Measurements from ENCODE around the gene NOP10.

The NOP10 gene

GRCh38 chr15:34370643-34371042 lies 27.7 kb upstream of the NOP10 start:
- H3K9me3 ChIP-seq (ENCODE audit: control insufficient read depth, insufficient read depth, low read length) = no peaks in the 10 kb centered on the region
- no peak overlapping the region for H3K27ac ChIP-seq (ENCODE audit: low read depth, low read length)
- peak overlapping the region; percentile 15; the same call in 1 of the 2 replicates for H3K4me2 ChIP-seq (ENCODE audit: low read length)
- TF ChIP-seq CTCF (IDR thresholded peaks at IDR 0.05; ENCODE audit: low read depth, low read length, poor library complexity, severe bottlenecking) = no peak
- no peak for TF ChIP-seq EZH2phosphoT487 (IDR thresholded peaks at IDR 0.05; ENCODE audit: borderline replicate concordance, low read length)
- 0 out of 2 replicates have a peak, but pooled peaks cover 1% of the 10 kb centered on the region for H4K20me1 ChIP-seq (ENCODE audit: control insufficient read depth, insufficient read depth, low read depth, low read length)
- peaks cover 18% of the 10 kb centered on the region for H3F3A ChIP-seq (ENCODE audit: control insufficient read depth, insufficient read depth)
- peaks cover 39% of the 10 kb centered on the region for H3K4me1 ChIP-seq (ENCODE audit: control insufficient read depth, low read length)
- peaks cover 13% of the 10 kb centered on the region for H3K79me2 ChIP-seq (ENCODE audit: control insufficient read depth, low read length)
- H3K27me3 ChIP-seq (ENCODE audit: control insufficient read depth, low read length) = no peaks in the 10 kb centered on the region
- no peak overlapping the region for H3K4me3 ChIP-seq (ENCODE audit: low read length)
- H3K36me3 ChIP-seq (ENCODE audit: control insufficient read depth, low read length) = peaks cover 3% of the 10 kb centered on the region; the same call in 1 of the 2 replicates
- no peaks in the 10 kb centered on the region for H3K9me2 ChIP-seq (replicated peaks; ENCODE audit: control insufficient read depth, low read length)

GRCh38 chr15:34370129-34370528 lies 27.2 kb upstream of the NOP10 start:
- H3K27ac ChIP-seq (ENCODE audit: low read depth, low read length) = no peak overlapping the region
- peaks cover 44% of the 10 kb centered on the region for H3K4me1 ChIP-seq (ENCODE audit: control insufficient read depth, low read length)
- H3K9me3 ChIP-seq (ENCODE audit: control insufficient read depth, insufficient read depth, low read length) = no peaks in the 10 kb centered on the region
- H3K4me2 ChIP-seq (ENCODE audit: low read length) = peak overlapping the region; percentile 95
- 0 out of 2 replicates have a peak overlapping the region, but pooled peaks have one; percentile 3 for H3K4me3 ChIP-seq (ENCODE audit: low read length)
- H4K20me1 ChIP-seq (ENCODE audit: control insufficient read depth, insufficient read depth, low read depth, low read length) = 0 out of 2 replicates have a peak, but pooled peaks cover 4% of the 10 kb centered on the region
- H3K27me3 ChIP-seq (ENCODE audit: control insufficient read depth, low read length) = no peaks in the 10 kb centered on the region
- H3K9me2 ChIP-seq (replicated peaks; ENCODE audit: control insufficient read depth, low read length) = no peaks in the 10 kb centered on the region
- H3F3A ChIP-seq (ENCODE audit: control insufficient read depth, insufficient read depth) = peaks cover 18% of the 10 kb centered on the region
- H3K79me2 ChIP-seq (ENCODE audit: control insufficient read depth, low read length) = peaks cover 18% of the 10 kb centered on the region
- TF ChIP-seq EZH2phosphoT487 (IDR thresholded peaks at IDR 0.05; ENCODE audit: borderline replicate concordance, low read length) (no peak), CTCF (IDR thresholded peaks at IDR 0.05; ENCODE audit: low read depth, low read length, poor library complexity, severe bottlenecking) (no peak)
- H3K36me3 ChIP-seq (ENCODE audit: control insufficient read depth, low read length) = peaks cover 3% of the 10 kb centered on the region; the same call in 1 of the 2 replicates

- peaks cover 45% of the 10 kb centered on the region for H3K4me1 ChIP-seq (ENCODE audit: control insufficient read depth, low read length)
- H3K27ac ChIP-seq (ENCODE audit: low read depth, low read length) = peak within 1 kb of the TSS; percentile 86
- peaks cover 23% of the 10 kb centered on the region for H3K36me3 ChIP-seq (ENCODE audit: control insufficient read depth, low read length)
- peak; percentile 98 for TF ChIP-seq CTCF (IDR thresholded peaks at IDR 0.05; ENCODE audit: low read depth, low read length, poor library complexity, severe bottlenecking)
- no peak for TF ChIP-seq EZH2phosphoT487 (IDR thresholded peaks at IDR 0.05; ENCODE audit: borderline replicate concordance, low read length)
- H3F3A ChIP-seq (ENCODE audit: control insufficient read depth, insufficient read depth) = peaks cover 18% of the 10 kb centered on the region
- no peaks in the 10 kb centered on the region for H3K27me3 ChIP-seq (ENCODE audit: control insufficient read depth, low read length)
- H3K9me2 ChIP-seq (replicated peaks; ENCODE audit: control insufficient read depth, low read length) = no peaks in the 10 kb centered on the region
- 0 out of 2 replicates have a peak, but pooled peaks cover 4% of the 10 kb centered on the region for H4K20me1 ChIP-seq (ENCODE audit: control insufficient read depth, insufficient read depth, low read depth, low read length)
- no peaks in the 10 kb centered on the region for H3K9me3 ChIP-seq (ENCODE audit: control insufficient read depth, insufficient read depth, low read length)
- peaks cover 23% of the 10 kb centered on the region for H3K79me2 ChIP-seq (ENCODE audit: control insufficient read depth, low read length)
- H3K4me3 ChIP-seq (ENCODE audit: low read length) = peak within 1 kb of the TSS; percentile 87
- H3K4me2 ChIP-seq (ENCODE audit: low read length) = peak within 1 kb of the TSS; percentile 97
Observed at GRCh38 chr15:34367101-34368081, 24.5 kb upstream of the NOP10 start, which contains the start of gene LPCAT4. LPCAT4 (minus strand) TSS chr15:34367196; CDS start chr15:34367100, 96 bp downstream.

All from DOHH2 (cell line).